ENCODE measurements around the gene FBXO22.
"Not testable (repeated sequence)": the region's sequence is repeated elsewhere in the genome, so short reads cannot be mapped to it uniquely, and the experiment has no call there.

Gene FBXO22

DNA sequence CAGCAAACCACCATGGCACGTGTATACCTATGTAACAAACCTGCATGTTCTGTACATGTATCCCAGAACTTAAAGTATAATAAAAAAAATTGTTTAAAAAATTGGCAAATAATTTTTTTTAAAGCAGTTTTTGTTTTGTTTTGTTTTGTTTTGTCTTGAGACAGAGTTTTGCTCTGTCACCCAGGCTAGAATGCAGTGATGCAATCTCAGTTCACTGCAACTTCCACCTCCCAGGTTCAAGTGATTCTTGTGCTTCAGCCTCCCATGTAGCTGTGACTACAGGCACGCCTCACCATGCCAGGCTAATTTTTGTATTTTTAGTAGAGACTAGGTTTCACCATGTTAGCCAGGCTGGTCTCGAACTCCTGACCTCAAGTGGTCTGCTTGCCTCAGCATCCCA, 81.0 kb downstream of the FBXO22 start:
- not testable (repeated sequence) for DNase-seq

DNA sequence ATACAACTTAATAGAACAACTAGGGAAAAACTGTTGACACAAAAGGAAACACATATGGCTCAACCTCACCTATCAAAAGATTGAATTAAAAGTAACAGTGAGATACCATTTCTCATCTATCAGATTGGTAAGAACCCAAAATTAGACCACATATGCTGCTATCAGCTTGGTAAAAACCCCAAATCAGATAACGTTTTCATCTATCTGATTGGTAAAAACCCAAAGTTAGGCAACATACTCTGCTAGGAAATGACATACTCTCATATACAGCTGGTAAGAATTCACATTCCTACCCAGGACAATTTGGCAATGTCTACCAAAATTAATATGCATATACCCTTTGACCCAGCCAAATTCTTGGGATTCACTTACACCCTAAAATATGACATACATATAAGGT, 82.3 kb downstream of the FBXO22 start:
- DNase-seq = no peak

DNA sequence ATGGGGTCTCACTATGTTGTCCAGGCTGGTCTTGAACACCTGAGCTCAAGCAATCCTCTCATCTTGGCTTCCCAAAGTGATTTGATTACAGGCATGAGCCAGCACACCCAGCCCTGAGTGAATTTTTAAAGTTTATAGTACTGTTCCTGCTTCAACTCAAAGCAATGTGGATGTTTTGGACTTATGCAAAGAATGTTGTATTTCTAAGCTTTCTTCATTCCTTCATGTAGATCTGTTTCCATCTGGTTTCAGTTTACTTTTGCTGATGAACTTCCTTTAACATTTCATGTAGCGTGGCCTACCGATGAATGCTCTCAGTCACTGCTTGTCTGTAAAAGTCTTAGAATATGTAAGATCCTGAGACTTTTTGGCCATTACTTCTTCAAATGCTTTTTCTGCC, 85.4 kb downstream of the FBXO22 start:
- no peak for DNase-seq

DNA sequence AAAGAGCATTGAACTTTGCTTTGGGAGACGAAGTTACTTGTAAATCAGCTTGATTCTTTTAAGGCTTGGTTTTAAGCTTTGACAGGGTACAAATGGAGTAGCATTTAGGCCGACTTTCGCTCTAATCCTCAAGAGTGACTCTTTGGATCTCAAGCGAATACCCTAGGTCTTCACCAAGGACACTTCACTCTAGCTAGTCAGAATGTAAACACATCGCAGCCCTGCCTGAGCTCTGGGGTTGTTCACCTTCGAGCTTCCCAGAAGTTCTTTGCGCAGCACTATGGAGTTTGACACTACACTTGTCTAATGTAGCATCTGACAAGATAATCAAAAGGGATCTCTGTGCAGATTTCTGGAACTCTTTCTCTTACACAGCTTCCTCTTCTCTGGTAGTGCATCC, 86.2 kb downstream of the FBXO22 start:
- DNase-seq = no peak
